PFSK-1 (cell line): Measurements from ENCODE around the gene ZFAND2A.

Source experiments
- FOXP2 ChIP-seq: optimal IDR thresholded peaks from 2 replicates; pipeline ENCODE3; 2011; ENCODE audit warnings: borderline replicate concordance, control low read depth, inconsistent platforms; ENCODE audit not compliant: insufficient read depth; ENCODE audit errors: extremely low read length, extremely low read depth
- POLR2AphosphoS5 ChIP-seq: IDR thresholded peaks from 2 replicates; pipeline ENCODE4 v1.6.1; 2012; ENCODE audit warnings: low read depth, mild to moderate bottlenecking, control low read depth, low read length, moderate library complexity
- REST ChIP-seq, 2 experiments: IDR thresholded peaks; 2 replicates each; pipeline versions ENCODE4 v1.6.1 to v1.8.0; 2011 to 2012; ENCODE audit warnings: low read depth in 2 of 2, low read length in 2 of 2, control low read depth in 1 of 2, inconsistent platforms in 1 of 2, mild to moderate bottlenecking in 1 of 2, moderate library complexity in 1 of 2; ENCODE audit not compliant: insufficient read depth in 1 of 2
- SIN3A ChIP-seq: IDR thresholded peaks from 2 replicates; pipeline ENCODE4 v1.6.1; 2012; ENCODE audit warnings: mild to moderate bottlenecking, low read length, moderate library complexity, borderline replicate concordance; ENCODE audit not compliant: insufficient read depth
- TAF1 ChIP-seq: IDR thresholded peaks from 2 replicates; pipeline ENCODE4 v1.6.1; 2012; ENCODE audit warnings: low read length, control low read depth, borderline replicate concordance; ENCODE audit not compliant: insufficient read depth

GRCh38 chr7:1114088-1114487 lies 45.9 kb downstream of the ZFAND2A start:
- TF ChIP-seq POLR2AphosphoS5 (no peak), SIN3A (no peak), TAF1 (no peak), REST (IDR thresholded peaks at IDR 0.05; ENCODE audit: insufficient read depth in 1 of 2, low read depth in 2 of 2, low read length in 2 of 2) (no peak), FOXP2 (no peak)
